GM18520 (cell line): ENCODE results near the gene RAPGEF6.

Experiments used
- ATAC-seq: cut with Tn5 transposase; IDR thresholded peaks from one replicate; pipeline ENCODE4 v1.9.1; 2021; ENCODE audit not compliant: unreplicated experiment

Gene RAPGEF6

DNA sequence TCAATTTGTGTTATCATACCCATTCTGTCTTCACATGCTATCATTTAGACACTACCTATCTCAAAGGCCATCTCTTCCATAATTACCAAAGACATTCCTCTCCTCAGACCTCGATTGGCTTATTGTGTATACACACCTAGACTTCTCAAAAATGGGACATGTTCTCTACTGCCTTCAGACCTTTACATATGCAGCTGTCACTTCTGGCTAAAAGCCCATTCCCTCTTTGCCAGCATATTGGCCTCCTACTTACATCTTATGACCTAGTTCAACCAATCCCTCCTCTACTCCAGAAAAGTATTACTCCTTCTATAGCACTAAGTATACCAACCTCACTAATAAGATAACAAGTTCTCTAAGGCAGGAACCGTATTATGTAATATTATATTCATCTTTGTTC is 84.4 kb downstream of the RAPGEF6 start:
- no peak for ATAC-seq

- ATAC-seq, result no peak
Observed at GRCh38 chr5:131548176-131548575, 86.9 kb downstream of the RAPGEF6 start.

DNA sequence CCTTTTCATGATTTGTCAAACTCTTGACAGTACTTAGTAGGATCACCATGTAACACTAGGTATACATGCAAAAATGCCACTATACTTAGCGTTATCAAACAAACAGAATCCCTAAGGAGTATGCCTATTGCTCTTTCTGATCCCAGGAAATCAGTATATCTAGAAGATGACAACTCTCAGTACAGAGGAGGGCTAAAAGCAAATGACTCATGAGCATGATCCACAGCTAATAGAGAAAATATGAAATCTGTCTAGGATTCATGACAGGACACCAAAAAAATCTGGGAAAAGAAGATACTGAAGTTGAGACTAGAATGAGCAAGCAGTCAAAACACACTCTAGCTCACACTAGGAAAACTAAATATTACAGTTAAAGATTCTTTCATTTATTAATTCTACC is 89.2 kb downstream of the RAPGEF6 start:
- ATAC-seq, result no peak

GRCh38 chr5:131542723-131543122 is 92.3 kb downstream of the RAPGEF6 start:
- no peak for ATAC-seq

GRCh38 chr5:131541762-131542161 is 93.3 kb downstream of the RAPGEF6 start:
- no peak for ATAC-seq

- ATAC-seq, result no peak
Observed at GRCh38 chr5:131541071-131541470, 94.0 kb downstream of the RAPGEF6 start.

DNA sequence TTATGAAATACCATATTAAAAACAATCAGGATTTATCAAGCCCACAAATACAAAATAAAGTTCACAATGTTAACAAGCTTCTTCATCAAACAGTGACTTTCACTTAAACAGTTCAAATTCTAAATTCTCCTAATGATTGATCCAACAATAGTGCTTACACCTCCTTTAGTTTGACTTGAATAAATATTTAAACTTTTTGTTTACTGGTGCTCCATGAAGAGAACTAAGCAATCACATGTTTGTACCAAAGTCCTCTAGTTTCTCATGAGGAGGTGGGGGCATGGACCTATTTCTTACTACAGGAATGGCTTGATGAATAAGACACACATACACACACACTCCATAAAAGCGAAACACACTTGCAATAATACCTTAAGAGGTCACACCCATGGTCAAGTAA is 95.8 kb downstream of the RAPGEF6 start:
- no peak for ATAC-seq

GRCh38 chr5:131538177-131538593 is 96.8 kb downstream of the RAPGEF6 start:
- no peak for ATAC-seq

GRCh38 chr5:131536850-131537448 is 98.1 kb downstream of the RAPGEF6 start:
- ATAC-seq, result no peak

- peak; percentile 92 for ATAC-seq
Observed at GRCh38 chr5:131536211-131536826, 98.7 kb downstream of the RAPGEF6 start.

DNA sequence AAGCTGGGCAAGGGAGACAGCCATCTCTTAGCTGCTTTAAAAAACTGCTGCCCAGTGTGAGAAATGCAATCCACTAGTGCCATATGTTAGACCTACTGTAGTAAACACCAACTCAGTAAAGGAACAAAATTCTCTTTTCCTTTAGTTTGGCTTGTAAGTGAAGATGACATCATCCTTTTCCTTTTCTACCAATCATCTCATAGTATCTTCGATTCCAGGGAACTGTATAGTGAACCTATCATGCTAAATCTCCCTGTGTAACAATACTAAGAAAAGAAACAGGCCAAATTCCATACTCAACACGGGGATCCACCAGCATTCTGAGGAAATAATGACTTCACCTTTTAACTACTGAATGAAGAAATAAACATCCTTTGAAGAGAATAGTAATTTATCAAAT is 100.1 kb downstream of the RAPGEF6 start:
- ATAC-seq, result no peak

DNA sequence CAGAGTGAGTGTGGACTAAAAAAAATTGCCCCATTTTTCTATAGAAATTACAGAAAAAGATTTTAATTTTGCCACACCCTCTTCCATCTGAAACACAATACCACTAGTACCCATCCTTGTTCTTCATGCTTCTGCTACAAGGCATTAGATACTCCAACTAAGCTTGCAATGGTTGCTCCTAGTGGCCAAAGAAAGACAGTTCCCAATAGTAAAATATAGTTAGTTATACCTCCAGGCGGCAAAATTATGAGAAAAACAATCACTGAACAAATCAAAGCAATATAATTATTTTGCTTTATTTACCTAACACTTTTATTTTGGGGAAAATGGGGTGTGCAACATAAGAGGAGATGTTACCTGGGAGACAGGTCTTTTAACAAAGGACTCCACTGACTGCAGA is 101.2 kb downstream of the RAPGEF6 start:
- ATAC-seq, result no peak

- no peak for ATAC-seq
Observed at GRCh38 chr5:131532031-131532640, 102.9 kb downstream of the RAPGEF6 start.

- no peak for ATAC-seq
Observed at GRCh38 chr5:131530706-131531331, 104.2 kb downstream of the RAPGEF6 start.

GRCh38 chr5:131528682-131529081 is 106.3 kb downstream of the RAPGEF6 start:
- no peak for ATAC-seq

DNA sequence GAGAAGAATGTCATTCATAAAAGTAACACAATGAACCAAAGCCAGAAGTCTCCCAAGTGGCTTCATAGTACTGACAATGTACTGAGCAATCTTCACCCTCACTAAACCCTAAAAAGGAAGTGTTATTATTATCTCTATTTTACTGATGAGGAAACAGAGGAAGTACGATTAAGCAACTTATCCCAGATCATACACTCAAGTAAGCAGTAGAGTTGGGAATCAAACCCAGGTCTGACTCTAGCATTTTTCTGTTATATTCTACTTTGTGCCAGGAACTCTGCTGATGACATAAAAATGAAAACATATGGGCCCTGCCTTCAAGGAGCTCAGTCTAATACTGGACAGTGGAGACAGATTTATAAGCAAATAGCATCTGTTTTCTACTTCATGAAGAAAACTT is 109.2 kb downstream of the RAPGEF6 start:
- no peak for ATAC-seq

GRCh38 chr5:131524431-131524830 is 110.6 kb downstream of the RAPGEF6 start:
- no peak for ATAC-seq

DNA sequence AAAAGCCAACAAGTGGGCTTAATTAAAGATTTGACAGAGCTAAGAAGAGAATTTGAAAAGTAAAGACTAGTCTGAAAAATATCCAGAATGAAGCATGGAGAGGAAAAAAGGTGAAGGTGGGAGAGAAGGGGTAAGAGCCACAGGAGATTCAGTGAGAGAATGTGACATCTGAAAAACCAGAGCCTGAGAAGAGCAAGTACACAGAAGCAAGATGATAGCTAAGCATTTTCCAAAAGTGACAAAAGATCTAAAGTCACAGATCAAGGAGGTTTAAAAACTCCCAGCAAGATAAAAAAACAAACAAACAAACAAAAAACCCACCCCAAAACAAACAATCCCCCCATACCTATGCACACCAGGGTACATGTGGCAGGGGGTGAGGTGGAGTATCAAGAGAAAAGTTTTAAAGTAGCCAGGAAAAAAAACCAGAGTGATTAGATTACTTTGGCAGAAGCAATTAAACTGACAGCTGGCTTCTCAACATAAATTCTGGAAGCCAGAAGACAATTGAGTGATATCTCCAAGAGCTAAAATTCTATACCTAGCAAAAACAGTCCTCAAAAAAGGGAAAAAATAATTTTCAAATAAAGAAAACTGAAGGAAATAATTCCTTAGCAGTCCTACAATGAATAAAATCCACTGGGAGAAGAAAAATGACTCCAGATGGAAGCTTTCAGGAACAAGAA is 111.4 kb downstream of the RAPGEF6 start:
- ATAC-seq, result no peak

GRCh38 chr5:131521252-131521651 is 113.8 kb downstream of the RAPGEF6 start:
- no peak for ATAC-seq

- no peak for ATAC-seq
Observed at GRCh38 chr5:131515348-131515747, 119.7 kb downstream of the RAPGEF6 start.
